ENCODE results near the gene NGEF. TPM values are rescaled to one million over a fixed set of nuclear protein-coding genes. Genes with fewer than 3 reads are reported as not detected.

Gene NGEF
- total RNA-seq, 1 donor from 2014 or later: 0.53 TPM

DNA sequence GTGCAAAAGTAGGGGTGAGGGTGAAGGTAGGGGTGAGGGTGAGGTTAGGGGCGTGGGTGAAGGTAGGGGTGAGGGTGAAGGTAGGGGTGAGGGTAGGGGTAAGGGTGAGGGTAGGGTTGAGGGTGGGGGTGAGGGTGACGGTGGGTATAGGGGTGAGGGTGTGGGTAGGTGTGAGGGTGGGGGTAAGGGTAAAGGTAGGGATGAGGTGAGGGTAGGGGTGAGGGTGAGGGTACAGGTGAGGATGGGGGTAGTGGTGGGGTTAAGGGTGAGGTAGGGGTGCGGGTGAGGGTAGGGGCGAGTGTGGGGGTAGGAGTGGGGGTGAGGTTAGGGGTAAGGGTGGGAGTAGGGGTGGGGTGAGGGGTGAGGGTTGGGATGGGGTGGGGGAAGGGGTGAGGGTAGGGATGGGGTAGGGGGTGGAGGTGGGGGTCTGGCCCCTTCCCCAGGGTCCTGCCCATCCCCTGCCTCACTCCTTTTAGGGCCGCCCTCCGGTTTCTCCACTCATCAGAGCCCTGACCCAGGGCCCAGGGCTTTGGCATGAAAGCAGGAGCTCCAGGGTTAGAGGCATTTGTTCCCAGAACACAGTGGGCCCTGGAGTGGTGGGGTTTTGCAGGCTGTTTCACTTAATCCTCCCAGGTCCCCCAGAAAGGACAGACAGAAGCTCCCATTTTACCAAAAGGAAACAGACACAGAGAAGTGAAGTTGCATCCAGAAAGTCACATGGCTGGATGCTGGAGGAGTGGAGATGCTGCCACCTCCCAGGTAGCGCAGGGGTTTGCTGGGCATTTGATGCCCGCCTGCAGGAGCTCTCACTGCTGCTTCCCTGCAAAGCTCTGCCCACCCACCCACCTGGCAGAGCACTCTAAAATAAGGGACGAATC is 116.1 kb downstream of the NGEF start:
- TF ChIP-seq, protein P1, sequence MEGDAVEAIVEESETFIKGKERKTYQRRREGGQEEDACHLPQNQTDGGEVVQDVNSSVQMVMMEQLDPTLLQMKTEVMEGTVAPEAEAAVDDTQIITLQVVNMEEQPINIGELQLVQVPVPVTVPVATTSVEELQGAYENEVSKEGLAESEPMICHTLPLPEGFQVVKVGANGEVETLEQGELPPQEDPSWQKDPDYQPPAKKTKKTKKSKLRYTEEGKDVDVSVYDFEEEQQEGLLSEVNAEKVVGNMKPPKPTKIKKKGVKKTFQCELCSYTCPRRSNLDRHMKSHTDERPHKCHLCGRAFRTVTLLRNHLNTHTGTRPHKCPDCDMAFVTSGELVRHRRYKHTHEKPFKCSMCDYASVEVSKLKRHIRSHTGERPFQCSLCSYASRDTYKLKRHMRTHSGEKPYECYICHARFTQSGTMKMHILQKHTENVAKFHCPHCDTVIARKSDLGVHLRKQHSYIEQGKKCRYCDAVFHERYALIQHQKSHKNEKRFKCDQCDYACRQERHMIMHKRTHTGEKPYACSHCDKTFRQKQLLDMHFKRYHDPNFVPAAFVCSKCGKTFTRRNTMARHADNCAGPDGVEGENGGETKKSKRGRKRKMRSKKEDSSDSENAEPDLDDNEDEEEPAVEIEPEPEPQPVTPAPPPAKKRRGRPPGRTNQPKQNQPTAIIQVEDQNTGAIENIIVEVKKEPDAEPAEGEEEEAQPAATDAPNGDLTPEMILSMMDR (IDR thresholded peaks at IDR 0.05; ENCODE audit: insufficient read depth, low read length, severe bottlenecking): no peak
- DNase-seq (ENCODE audit: low read depth) (no peak), FAIRE-seq (no peak)
- no peak overlapping the region for H3K4me3 ChIP-seq (ENCODE audit: low read depth, low read length)
- H3K27me3 ChIP-seq (ENCODE audit: control insufficient read depth, insufficient read depth, low read length): no peaks in the 10 kb centered on the region
- H3K36me3 ChIP-seq (ENCODE audit: control insufficient read depth, insufficient read depth, low read length): no peaks in the 10 kb centered on the region

DNA sequence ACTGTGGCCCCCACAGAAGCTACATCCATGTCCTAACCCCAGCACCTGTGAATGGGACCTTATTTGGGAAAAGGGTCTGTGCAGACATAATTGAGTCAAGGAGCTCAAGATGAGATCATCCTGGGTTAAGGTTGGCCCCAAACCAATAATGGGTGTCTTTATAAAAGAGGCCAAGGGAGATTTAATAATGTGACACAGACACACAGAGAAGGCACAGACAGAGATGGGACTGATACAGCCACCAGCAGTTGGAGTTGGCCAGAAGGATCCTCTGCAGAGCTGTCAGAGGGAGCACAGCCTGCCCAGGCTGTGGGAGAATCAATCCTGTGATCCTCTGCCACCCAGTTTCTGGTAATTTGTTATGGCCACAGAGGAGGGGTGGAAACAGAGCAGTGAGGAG is 116.9 kb downstream of the NGEF start:
- H3K36me3 ChIP-seq (ENCODE audit: control insufficient read depth, insufficient read depth, low read length): no peaks in the 10 kb centered on the region
- H3K4me3 ChIP-seq (ENCODE audit: low read depth, low read length): no peak overlapping the region
- DNase-seq (ENCODE audit: low read depth) (no peak), FAIRE-seq (no peak)
- TF ChIP-seq, protein P1 (IDR thresholded peaks at IDR 0.05; ENCODE audit: insufficient read depth, low read length, severe bottlenecking): no peak
- H3K27me3 ChIP-seq (ENCODE audit: control insufficient read depth, insufficient read depth, low read length): no peaks in the 10 kb centered on the region

DNA sequence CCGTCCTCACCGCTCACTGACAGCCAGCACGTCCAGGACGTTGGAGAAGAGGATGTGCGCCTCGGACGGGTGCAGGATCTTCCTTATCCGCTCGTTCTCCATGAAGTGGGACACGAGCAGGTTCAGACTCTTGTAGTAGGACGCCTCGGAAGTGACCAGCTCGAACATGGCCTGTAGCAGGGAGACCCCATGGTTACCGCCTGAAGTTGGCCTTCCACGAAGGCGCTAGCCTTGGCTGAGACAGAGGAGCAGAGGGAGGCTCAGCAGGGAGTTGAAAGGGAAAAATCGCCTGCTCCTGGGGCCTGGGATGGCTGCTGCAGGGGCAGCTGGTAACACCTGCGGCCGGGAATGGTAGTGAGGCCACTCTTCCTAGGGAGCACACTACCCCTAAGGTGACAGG is 118.3 kb downstream of the NGEF start:
- Histone ChIP-seq H3K27me3 (ENCODE audit: control insufficient read depth, insufficient read depth, low read length) (no peaks in the 10 kb centered on the region), H3K4me3 (ENCODE audit: low read depth, low read length) (no peak overlapping the region), H3K36me3 (ENCODE audit: control insufficient read depth, insufficient read depth, low read length) (no peaks in the 10 kb centered on the region)
- no peak for FAIRE-seq
- no peak for DNase-seq (ENCODE audit: low read depth)
- TF ChIP-seq, protein P1 (IDR thresholded peaks at IDR 0.05; ENCODE audit: insufficient read depth, low read length, severe bottlenecking): no peak

DNA sequence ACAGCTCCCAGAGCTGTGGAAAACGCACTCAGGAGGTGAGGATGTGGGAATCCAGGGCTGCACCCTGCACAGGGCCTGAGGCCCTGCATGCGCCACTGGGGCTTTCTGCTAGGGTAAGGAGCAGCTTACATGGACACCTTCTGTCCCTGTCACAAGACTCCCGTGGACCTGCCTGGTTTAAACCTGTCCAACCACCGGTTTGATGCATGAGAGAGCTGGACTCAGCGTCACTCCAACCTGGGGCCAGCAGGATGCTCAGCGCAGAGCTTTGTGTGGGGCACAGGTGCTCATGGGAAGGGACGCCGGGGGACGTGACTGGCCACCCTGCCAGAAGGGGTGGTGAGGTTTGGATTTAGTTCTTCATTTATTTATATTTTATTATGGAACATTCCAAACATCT is 118.8 kb downstream of the NGEF start:
- Histone ChIP-seq H3K36me3 (ENCODE audit: control insufficient read depth, insufficient read depth, low read length) (no peaks in the 10 kb centered on the region), H3K27me3 (ENCODE audit: control insufficient read depth, insufficient read depth, low read length) (no peaks in the 10 kb centered on the region), H3K4me3 (ENCODE audit: low read depth, low read length) (no peak overlapping the region)
- no peak for DNase-seq (ENCODE audit: low read depth)
- no peak for FAIRE-seq
- TF ChIP-seq, protein P1 (IDR thresholded peaks at IDR 0.05; ENCODE audit: insufficient read depth, low read length, severe bottlenecking): no peak

DNA sequence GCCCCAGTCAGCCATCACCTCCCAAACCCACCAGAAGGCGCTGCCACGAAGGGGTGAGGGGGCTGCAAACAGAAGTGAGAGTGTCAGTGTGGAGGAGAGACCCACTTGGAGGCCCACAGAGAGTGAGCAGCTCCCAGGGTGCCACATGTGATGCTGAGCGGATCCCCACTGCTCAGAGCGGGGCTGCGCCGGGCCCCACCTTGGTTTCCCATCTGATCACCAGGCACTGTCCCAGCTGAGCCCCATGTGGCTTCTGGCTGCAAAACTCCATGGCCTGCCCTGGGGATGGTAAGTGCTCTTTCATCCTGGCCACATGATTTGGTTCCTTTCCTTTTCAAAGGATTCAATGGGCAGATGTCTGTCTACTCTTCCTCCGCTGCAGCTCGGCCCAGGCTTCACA is 119.2 kb downstream of the NGEF start:
- Histone ChIP-seq H3K36me3 (ENCODE audit: control insufficient read depth, insufficient read depth, low read length) (no peaks in the 10 kb centered on the region), H3K27me3 (ENCODE audit: control insufficient read depth, insufficient read depth, low read length) (no peaks in the 10 kb centered on the region), H3K4me3 (ENCODE audit: low read depth, low read length) (no peak overlapping the region)
- TF ChIP-seq, protein P1 (IDR thresholded peaks at IDR 0.05; ENCODE audit: insufficient read depth, low read length, severe bottlenecking): no peak
- FAIRE-seq (no peak), DNase-seq (ENCODE audit: low read depth) (no peak)
